ENCODE results near the gene P3R3URF.

The P3R3URF gene

DNA sequence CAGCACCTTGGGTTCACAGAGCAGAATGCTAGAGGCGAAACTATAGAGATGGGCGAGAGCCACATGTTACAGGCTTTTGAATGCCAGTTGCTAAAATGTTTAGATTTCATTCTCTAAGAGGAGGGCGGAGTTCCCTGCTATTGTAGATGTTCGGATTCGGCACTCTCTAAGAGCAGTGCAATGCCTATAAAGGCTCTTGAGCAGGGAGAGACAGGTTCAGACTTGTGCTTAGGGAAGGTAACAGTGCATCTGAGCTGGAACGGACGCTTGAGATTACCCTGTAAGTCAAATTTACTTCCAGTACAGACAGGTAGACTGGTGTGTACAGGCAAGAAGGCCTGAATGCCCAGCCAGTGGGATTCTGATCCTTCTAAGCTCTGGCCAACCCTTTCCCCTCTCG lies 42.2 kb upstream of the P3R3URF start:
- TF ChIP-seq, protein P1, sequence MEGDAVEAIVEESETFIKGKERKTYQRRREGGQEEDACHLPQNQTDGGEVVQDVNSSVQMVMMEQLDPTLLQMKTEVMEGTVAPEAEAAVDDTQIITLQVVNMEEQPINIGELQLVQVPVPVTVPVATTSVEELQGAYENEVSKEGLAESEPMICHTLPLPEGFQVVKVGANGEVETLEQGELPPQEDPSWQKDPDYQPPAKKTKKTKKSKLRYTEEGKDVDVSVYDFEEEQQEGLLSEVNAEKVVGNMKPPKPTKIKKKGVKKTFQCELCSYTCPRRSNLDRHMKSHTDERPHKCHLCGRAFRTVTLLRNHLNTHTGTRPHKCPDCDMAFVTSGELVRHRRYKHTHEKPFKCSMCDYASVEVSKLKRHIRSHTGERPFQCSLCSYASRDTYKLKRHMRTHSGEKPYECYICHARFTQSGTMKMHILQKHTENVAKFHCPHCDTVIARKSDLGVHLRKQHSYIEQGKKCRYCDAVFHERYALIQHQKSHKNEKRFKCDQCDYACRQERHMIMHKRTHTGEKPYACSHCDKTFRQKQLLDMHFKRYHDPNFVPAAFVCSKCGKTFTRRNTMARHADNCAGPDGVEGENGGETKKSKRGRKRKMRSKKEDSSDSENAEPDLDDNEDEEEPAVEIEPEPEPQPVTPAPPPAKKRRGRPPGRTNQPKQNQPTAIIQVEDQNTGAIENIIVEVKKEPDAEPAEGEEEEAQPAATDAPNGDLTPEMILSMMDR (IDR thresholded peaks at IDR 0.05; ENCODE audit: low read depth, low read length): no peak
- no peak overlapping the region for H3K4me3 ChIP-seq (ENCODE audit: low read depth, low read length)

DNA sequence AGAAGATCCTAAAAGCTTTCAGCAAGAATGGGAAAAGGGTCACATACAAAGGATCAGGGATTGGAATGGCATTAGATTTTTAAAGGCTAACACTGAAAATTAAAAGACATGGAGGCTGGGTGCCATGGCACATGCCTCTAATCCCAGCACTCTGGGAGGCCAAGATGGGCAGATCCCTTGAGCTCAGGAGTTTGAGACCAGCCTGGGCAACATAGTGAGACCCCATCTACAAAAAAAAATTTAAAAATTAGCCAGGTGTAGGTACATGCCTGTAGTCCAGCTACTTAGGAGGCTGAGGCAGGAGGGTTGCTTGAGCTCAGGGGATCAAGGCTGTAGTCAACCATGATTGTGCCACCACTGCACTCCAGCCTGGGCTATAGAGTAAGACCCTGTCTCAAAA lies 39.2 kb upstream of the P3R3URF start:
- H3K4me3 ChIP-seq (ENCODE audit: low read depth, low read length): no peak overlapping the region
- TF ChIP-seq, protein P1 (IDR thresholded peaks at IDR 0.05; ENCODE audit: low read depth, low read length): no peak

DNA sequence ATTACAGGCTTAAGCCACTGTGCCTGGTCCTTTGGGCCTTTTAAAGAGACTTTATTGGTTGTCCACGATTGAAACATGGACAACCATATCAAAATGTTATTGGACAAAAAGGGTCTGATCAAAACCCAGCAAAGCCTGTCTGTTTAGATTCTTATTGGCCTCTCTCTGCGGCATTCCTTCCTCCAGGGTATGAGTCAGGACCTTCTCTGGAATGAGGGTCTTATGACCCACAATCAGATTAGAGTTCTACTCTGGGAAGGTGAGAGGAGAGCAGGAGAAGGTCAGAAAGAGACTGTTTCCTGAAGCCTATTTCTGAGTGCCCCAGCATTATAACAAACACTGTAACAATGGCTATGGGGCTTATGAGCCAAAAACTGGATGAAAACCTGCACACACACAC lies 34.8 kb upstream of the P3R3URF start:
- no peak overlapping the region for H3K4me3 ChIP-seq (ENCODE audit: low read depth, low read length)
- TF ChIP-seq, protein P1 (IDR thresholded peaks at IDR 0.05; ENCODE audit: low read depth, low read length): no peak

DNA sequence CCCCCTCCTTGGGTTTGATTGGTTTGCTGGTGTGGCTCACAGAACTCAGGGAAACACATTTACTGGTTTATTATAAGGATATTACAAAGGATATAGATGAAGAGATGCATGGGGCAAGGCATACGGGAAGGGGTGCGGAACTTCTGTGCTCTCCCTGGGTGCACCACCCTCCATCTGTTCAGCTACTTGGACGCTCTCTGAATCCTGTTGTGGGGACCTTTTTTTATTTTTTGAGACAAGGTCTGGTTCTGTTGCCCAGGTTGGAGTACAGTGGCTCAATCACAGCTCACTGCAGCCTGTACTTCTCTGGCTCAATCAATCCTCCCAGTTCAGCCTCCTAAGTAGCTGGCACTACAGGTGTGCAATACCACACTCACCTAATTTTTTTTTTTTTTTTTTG lies 34.3 kb upstream of the P3R3URF start:
- no peak overlapping the region for H3K4me3 ChIP-seq (ENCODE audit: low read depth, low read length)
- TF ChIP-seq, protein P1 (IDR thresholded peaks at IDR 0.05; ENCODE audit: low read depth, low read length): no peak

DNA sequence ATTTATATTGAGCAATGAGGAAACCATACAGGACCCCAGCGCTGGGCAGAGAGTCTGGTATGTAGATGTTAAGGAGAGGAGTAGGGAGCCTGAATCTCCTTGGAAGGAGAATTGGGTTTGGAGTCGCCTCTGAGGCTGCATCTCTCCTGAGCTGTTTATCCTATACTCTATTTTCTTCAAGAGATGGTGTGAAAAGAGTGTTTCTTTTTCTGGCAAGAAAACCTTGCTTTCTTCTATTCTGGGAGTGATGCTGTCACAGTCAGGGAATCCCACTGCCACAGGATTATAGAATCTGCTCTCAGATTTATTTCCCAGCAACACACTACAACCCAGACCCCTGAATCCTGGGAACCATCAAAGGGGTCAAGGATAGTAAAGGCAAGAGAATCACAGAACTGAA lies 30.1 kb upstream of the P3R3URF start:
- TF ChIP-seq, protein P1 (IDR thresholded peaks at IDR 0.05; ENCODE audit: low read depth, low read length): no peak
- H3K4me3 ChIP-seq (ENCODE audit: low read depth, low read length): no peak overlapping the region

DNA sequence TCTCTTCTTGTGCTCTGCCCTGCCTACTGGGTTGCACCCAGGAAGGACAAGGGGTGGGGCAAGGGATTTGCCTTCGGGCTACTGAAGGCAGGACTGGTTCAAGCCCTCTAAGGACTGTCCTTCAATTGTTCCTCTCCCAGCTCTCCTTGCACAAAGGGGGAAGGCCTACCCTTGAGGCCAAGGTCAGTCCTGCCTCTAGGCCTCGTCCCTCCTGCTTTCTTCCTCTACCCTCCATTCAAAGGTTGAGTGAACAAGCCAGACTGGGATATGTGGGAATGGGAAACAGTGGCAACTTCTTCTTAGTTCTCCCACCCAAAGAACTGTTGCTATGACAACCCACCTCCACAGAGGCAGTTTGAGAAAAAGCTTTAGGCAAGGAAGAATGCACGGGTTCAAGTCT lies 29.5 kb upstream of the P3R3URF start:
- TF ChIP-seq, protein P1 (IDR thresholded peaks at IDR 0.05; ENCODE audit: low read depth, low read length): no peak
- H3K4me3 ChIP-seq (ENCODE audit: low read depth, low read length): no peak overlapping the region

DNA sequence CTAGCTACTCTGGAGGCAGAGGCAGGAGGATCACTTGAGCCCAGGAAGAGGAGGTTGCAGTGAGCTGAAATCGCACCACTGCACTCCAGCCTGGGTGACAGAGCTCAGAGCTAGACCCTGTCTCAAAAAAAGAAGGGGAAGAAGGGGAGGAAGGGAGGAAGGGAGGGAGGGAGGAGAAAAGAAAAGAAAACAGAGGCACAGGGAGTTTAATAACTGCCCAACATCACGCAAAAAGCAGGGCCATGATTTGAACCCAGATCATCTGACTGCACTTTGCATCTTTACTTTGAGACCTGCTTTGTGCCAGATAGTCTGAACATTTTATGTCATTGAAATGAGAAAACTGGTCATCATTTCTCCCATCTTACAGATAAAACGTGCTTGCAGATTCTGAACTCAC lies 28.9 kb upstream of the P3R3URF start:
- TF ChIP-seq, protein P1 (IDR thresholded peaks at IDR 0.05; ENCODE audit: low read depth, low read length): no peak
- no peak overlapping the region for H3K4me3 ChIP-seq (ENCODE audit: low read depth, low read length)

All from WI38 (cell line).